SHP77 (cell line): ENCODE results near the gene TMEM154.
"Not testable (repeated sequence)": the region's sequence is repeated elsewhere in the genome, so short reads cannot be mapped to it uniquely, and the experiment has no call there.

Source experiments
- DNase-seq, 2 experiments: peaks; one replicate each; lab custom pipeline; 2025; lab: John Stamatoyannopoulos, UW

Gene TMEM154

GRCh38 chr4:152665691-152666395 is 14.0 kb downstream of the TMEM154 start:
- no peak for DNase-seq

- DNase-seq = not testable (repeated sequence)
These were observed 15.8 kb downstream of the TMEM154 start for GRCh38 chr4:152664067-152664378.

GRCh38 chr4:152663203-152664066 is 16.4 kb downstream of the TMEM154 start:
- DNase-seq = no peak

- no peak for DNase-seq
These were observed 18.1 kb downstream of the TMEM154 start for GRCh38 chr4:152661649-152662048.

GRCh38 chr4:152660526-152660925 is 19.3 kb downstream of the TMEM154 start:
- no peak for DNase-seq

- no peak for DNase-seq
These were observed 20.0 kb downstream of the TMEM154 start for GRCh38 chr4:152659806-152660205.

- DNase-seq = no peak
These were observed 22.1 kb downstream of the TMEM154 start for GRCh38 chr4:152657657-152658056.

- DNase-seq = no peak
These were observed 24.3 kb downstream of the TMEM154 start for GRCh38 chr4:152655272-152656129.

- DNase-seq = no peak
These were observed 27.7 kb downstream of the TMEM154 start for GRCh38 chr4:152652102-152652501.

- no peak for DNase-seq
These were observed 28.2 kb downstream of the TMEM154 start for GRCh38 chr4:152651473-152652060.

GRCh38 chr4:152646221-152646620 is 33.6 kb downstream of the TMEM154 start:
- DNase-seq = no peak

GRCh38 chr4:152644130-152644529 is 35.7 kb downstream of the TMEM154 start:
- DNase-seq = no peak

- no peak for DNase-seq
These were observed 36.4 kb downstream of the TMEM154 start for GRCh38 chr4:152643153-152644035.

- no peak for DNase-seq
These were observed 39.5 kb downstream of the TMEM154 start for GRCh38 chr4:152640058-152640921.

GRCh38 chr4:152635851-152636250 is 43.9 kb downstream of the TMEM154 start:
- DNase-seq = no peak

GRCh38 chr4:152634110-152634760 is 45.6 kb downstream of the TMEM154 start:
- DNase-seq = no peak

GRCh38 chr4:152633118-152633517 is 46.7 kb downstream of the TMEM154 start:
- no peak for DNase-seq

GRCh38 chr4:152630324-152630723 is 49.5 kb downstream of the TMEM154 start:
- DNase-seq = no peak

- no peak for DNase-seq
These were observed 49.9 kb downstream of the TMEM154 start for GRCh38 chr4:152629908-152630307.

- no peak for DNase-seq
These were observed 51.7 kb downstream of the TMEM154 start for GRCh38 chr4:152628128-152628527.
